HG02588 (cell line): ENCODE results near the gene ADAT1.

Experiments used
- ATAC-seq: cut with Tn5 transposase; IDR thresholded peaks from one replicate; pipeline ENCODE4 v1.9.1; 2021; ENCODE audit warnings: mild to moderate bottlenecking, moderate library complexity; ENCODE audit not compliant: unreplicated experiment

Gene ADAT1, protein sequence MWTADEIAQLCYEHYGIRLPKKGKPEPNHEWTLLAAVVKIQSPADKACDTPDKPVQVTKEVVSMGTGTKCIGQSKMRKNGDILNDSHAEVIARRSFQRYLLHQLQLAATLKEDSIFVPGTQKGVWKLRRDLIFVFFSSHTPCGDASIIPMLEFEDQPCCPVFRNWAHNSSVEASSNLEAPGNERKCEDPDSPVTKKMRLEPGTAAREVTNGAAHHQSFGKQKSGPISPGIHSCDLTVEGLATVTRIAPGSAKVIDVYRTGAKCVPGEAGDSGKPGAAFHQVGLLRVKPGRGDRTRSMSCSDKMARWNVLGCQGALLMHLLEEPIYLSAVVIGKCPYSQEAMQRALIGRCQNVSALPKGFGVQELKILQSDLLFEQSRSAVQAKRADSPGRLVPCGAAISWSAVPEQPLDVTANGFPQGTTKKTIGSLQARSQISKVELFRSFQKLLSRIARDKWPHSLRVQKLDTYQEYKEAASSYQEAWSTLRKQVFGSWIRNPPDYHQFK

GRCh38 chr16:75622761-75623605 lies at the start of gene ADAT1:
Gene ADAT1 (minus strand): TSS chr16:75623281. CDS start chr16:75620799, 2,482 bp downstream.
- ATAC-seq: peak; percentile 92

GRCh38 chr16:75667503-75667902 lies 44.4 kb upstream of the ADAT1 start:
- ATAC-seq: no peak

- no peak for ATAC-seq
These were observed 37.7 kb upstream of the ADAT1 start for GRCh38 chr16:75660726-75661302.

DNA sequence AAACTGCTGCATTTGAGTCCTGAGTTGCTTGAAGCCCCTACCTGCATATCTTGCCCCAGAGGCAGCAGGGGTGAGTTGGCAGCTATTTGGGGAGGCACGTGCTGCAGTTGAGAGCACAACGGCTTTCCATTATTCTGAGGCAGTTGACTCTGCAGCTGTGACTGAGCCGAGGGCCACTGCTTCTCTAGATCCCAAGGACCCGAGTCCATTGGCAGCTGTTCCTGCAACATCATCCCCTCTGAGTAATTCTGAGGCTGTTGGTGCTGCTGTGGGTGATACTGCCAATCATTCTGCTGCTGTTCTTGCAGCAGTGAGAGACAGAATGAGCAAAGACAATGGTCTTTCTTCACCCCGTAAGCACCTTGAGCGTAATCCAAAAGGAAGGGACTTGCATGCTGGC lies 37.2 kb upstream of the ADAT1 start:
- no peak for ATAC-seq

- ATAC-seq: no peak
These were observed 35.1 kb upstream of the ADAT1 start for GRCh38 chr16:75658175-75658574.

- ATAC-seq: no peak
These were observed 30.8 kb upstream of the ADAT1 start for GRCh38 chr16:75653922-75654321.

- ATAC-seq: peak; percentile 29
These were observed 25.4 kb upstream of the ADAT1 start for GRCh38 chr16:75648265-75649076.

GRCh38 chr16:75647492-75648264 lies 24.6 kb upstream of the ADAT1 start, which contains the start of the genes KARS1 and TERF2IP:
Gene KARS1 (minus strand): TSS chr16:75647665. CDS start chr16:75647639, 26 bp downstream.
Gene TERF2IP (plus strand): TSS chr16:75647773. CDS start chr16:75647883, 110 bp downstream.
- ATAC-seq: peak; percentile 88

- peak; percentile 21 for ATAC-seq
These were observed 24.0 kb upstream of the ADAT1 start for GRCh38 chr16:75647112-75647491.

DNA sequence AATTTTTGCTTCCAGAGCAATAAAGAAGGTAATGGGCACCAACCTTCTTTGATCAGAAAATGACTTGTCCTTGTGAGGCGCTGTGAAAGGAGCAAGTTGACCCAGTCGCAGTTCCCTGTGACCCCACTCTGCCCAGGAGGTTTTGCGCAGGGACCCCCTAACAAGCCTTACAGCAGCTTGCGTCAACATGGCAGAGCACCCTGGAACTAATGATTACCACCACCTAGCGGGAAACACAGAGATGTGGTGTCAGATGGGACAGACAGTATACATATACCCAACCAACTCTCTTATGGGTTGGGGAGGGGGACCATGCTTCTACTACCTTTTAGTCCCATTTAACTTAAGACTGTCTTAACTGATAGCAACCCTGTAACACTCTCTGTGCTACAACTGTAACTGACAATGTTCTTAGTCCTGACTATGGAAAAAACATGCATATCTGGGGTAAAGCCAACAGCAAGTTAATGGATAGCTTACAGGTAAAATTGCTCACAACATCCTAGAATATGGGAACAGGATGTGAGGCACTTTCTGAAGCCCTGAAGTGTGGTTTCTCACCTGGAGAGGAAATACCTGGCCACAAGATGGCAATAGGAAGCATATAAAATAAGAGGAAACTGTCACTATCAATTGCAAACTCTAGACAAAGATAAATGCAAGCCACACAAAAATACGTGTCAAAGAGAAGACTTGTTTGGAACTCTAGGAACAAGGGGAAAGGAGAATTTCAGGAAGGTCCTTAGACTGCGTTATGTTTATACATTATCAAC lies 21.3 kb upstream of the ADAT1 start:
- ATAC-seq: no peak

DNA sequence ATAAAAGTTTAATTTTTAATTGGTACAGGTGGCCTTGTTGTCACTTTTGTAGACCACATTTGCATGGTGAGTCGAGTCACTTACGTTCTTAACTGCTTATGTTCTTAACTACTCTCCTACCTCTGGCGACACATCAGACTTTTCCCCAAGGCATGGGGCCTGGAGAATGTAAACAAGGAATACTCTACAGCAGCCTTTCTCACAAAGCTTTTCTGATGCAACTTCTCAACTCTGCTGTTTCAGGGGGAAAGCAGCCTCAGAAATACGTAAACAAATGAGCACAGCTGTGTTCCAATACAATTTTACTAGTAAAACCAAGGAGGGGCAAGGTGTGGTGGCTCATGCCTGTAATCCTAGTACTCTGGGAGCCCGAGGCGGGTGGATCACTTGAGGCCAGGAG lies 17.5 kb upstream of the ADAT1 start:
- ATAC-seq: no peak

DNA sequence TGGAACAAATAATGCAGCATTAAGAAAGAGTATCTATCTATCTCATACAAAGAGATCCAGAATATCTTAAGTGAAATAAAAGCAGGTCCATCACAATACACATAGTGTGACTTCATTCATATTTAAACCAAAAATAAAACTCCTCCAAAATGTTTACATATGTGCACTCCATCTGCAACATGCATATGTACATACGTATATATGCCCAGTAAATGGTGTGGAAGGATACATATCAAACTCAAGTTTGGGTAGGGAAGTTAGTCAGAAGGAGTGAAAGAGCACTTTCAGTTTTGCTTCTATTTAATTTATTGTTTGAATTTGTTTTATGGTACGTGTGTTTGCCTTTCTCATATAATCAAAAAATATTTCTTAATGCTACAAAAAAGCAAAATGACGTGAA lies 12.0 kb upstream of the ADAT1 start:
- no peak for ATAC-seq

DNA sequence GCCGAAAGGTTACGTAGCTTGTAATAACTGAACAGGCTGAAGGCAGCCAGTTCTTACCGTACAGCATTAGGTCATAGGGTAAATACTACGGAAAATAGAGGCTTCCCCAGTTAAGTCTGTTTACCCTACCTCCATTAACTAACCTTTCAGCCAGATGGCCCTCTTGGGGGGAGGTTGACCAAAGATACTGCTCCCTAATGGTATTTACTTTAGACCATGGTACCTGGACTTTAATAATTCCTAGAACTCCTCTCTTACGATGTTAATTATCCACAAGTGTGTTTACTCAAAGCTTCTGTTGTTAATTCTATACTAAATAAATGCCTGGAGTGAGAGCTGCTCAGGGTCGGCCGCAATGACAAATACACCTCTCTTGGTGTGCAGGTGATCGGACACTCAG lies 9.8 kb upstream of the ADAT1 start:
- no peak for ATAC-seq

GRCh38 chr16:75630052-75630451 lies 7.0 kb upstream of the ADAT1 start:
- no peak for ATAC-seq

DNA sequence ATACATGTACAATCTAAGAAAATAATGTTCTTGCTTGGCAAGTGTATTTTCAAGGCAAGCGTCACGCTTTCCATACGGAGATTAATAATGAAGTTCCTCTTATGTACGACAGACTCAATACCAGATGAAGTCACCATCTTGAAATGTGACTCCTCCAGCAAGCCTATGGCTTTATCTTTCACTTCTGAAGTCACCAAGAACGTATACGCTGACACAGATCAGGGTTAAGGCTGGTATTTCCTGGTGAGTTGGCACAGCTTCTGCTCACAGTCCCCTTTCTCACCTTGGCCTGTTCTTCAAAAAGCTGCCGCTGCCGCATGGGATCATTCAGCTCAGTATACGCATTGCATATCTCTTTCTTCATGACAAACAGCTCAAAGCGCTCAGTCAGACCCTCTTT lies 6.1 kb upstream of the ADAT1 start:
- no peak for ATAC-seq

DNA sequence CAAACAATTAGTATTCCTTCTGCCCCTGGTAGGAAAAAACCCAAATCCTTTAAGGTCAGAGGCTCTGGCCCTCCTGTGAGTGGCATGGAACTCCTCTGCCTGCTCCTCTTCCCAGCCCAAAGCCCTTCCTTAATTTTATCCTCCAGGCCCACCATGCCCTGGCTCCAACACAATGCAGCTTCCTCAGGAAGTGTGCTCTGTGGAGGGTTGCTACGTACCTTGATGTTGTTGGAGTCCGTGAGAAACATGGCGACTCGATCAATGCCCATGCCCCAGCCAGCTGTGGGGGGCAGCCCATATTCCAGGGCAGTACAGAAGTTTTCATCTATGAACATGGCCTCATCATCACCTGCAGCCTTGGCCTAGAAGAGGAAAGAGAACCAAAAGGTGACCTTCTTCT lies 5.3 kb upstream of the ADAT1 start:
- no peak for ATAC-seq

DNA sequence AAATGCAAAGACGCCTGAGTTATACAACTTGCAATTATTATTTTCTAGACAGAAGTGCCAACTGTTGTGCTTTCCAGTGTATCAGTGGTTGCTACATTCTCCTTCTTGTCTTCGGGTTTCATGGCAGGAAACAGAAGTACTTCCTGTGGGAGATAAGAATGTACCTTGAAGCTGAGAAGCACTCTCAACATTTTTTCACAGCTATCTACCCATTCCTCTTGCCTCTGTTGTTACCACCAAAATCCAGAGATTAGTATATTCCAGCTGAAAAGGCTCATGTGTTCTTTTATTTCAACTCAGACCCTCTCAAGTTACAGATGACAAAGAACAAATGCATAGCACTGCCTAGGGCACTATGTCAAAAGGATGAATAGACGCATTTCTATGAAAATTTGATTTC lies 4.8 kb upstream of the ADAT1 start:
- ATAC-seq: no peak

DNA sequence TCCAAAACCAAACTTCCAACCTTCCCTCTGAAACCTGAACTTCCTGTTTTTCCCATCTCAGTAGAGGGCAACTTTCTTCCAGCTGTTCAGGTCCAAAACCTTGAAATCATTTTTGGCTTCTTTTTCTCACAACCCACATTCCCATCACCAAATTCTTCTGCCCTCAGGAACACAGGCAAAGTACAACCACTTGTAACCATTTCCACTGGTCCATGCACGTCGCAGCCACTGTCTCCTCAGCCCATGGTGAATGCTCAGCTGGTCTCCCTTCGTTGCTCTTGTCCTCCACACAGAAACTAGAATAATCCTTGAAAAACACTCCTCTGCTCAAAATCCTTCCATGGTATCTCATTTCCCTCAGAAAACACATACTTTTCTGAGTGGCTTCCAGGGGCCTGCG lies 3.7 kb upstream of the ADAT1 start:
- ATAC-seq: no peak

GRCh38 chr16:75624921-75625334 lies 1.8 kb upstream of the ADAT1 start:
- ATAC-seq: no peak
